Hepatic stellate cell (primary cell): ENCODE results near the gene PPP1R13B.

Experiments
- DNase-seq: peaks from one replicate; pipeline ENCODE4 v3.0.0; 2011; ENCODE audit warnings: low spot score

The PPP1R13B gene

DNA sequence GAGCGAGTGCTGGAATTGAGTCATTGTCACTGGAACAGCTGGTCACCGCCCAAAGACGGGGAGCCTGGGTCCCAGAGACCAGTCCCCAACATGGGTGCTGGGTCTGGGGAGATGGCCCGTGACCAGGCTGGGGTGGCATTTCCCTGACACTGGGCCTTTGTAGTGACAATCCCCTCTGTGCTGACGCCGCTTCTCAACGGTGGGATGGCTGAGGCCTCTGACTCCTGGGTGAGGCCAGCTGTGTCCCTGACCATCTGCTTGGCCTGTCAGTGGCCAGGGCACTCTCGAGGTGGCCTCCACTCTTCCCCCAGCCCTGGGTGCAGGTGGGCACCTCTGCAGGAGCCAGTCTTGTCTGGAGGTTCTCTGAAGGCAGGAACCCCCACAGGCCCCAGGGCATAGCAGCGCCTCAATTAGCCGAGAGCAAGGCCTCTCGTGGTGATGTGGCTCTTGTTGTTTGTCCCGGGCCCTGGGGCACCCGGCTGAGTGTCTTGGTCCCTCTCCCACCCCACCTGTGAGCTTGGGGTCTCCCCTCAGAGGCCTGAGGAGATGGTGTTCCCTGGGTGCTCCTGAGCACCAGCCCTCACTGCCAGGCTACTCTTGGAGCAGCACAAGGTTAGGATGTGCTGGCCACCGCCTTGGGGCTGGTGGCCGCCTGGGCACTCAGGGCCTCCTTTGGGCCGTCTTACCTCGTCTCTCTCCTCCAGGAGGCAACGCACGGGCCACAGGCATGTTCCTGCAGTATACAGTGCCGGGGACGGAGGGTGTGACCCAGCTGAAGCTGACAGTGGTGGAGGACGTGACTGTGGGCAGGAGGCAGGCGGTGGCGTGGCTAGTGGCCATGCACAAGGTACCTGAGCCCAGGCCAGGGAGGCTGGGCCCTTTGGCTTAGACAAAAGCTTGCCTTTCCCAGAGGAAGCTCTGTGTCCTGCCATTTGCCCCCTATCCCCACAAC, 115.2 kb downstream of the PPP1R13B start:
- no peak for DNase-seq

GRCh38 chr14:103731481-103731880, 115.9 kb downstream of the PPP1R13B start:
- no peak for DNase-seq

- DNase-seq = no peak
Measured at GRCh38 chr14:103730490-103731035, 116.8 kb downstream of the PPP1R13B start.

GRCh38 chr14:103729496-103730448, 117.6 kb downstream of the PPP1R13B start:
- no peak for DNase-seq

GRCh38 chr14:103728721-103729120, 118.7 kb downstream of the PPP1R13B start:
- no peak for DNase-seq

GRCh38 chr14:103728141-103728540, 119.2 kb downstream of the PPP1R13B start:
- no peak for DNase-seq

DNA sequence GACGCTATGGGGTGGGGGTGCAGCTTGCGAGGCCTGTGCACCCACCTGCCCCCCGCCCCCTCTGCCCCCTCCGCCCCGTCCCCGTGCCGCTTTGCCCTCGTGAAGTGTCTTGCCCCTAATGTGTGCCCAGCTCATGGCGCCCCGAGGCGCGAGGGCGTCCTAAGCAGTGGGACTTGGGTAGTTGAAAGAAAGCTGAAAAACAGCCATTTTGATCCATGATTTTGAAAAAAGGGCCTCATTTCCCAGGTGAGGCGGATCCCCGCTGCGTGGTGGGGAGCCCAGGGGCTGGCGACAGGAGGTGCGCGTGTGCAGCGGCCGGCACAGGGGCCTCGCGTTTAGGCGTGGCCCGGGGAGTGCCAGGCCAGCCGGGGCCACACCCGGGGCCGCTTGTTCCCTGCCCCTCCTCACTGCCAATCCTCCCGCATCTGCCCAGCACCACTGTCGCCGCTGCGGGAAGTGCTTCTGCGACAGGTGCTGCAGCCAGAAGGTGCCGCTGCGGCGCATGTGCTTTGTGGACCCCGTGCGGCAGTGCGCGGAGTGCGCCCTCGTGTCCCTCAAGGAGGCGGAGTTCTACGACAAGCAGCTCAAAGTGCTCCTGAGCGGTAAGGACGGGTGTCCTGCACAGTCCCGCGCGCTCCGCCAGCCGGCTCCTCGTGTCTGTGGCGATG, 119.9 kb downstream of the PPP1R13B start:
- DNase-seq = no peak

- DNase-seq = no peak
Measured at GRCh38 chr14:103726474-103726873, 120.9 kb downstream of the PPP1R13B start.

- no peak for DNase-seq
Measured at GRCh38 chr14:103725739-103726395, 121.5 kb downstream of the PPP1R13B start.

GRCh38 chr14:103725001-103725682, 122.2 kb downstream of the PPP1R13B start:
- no peak for DNase-seq

- peak; percentile 57 for DNase-seq
Measured at GRCh38 chr14:103724116-103724515, 123.3 kb downstream of the PPP1R13B start.

DNA sequence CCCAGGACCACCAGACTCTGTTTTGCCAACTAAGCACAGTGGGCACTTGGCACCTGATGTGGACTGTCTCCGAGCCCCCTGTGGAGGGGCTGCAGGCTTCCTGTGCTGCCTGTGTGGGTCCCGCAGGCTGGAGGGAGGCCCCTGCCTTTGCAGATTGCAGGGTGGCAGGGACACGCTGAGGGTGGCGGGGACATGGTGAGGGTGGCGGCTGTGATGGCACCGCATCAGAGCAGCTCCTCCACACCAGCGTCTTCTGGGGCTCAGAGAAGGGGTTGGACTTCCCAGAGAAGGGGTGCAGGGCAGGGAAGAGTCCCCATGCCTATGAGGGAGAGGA, 123.7 kb downstream of the PPP1R13B start:
- DNase-seq = no peak

DNA sequence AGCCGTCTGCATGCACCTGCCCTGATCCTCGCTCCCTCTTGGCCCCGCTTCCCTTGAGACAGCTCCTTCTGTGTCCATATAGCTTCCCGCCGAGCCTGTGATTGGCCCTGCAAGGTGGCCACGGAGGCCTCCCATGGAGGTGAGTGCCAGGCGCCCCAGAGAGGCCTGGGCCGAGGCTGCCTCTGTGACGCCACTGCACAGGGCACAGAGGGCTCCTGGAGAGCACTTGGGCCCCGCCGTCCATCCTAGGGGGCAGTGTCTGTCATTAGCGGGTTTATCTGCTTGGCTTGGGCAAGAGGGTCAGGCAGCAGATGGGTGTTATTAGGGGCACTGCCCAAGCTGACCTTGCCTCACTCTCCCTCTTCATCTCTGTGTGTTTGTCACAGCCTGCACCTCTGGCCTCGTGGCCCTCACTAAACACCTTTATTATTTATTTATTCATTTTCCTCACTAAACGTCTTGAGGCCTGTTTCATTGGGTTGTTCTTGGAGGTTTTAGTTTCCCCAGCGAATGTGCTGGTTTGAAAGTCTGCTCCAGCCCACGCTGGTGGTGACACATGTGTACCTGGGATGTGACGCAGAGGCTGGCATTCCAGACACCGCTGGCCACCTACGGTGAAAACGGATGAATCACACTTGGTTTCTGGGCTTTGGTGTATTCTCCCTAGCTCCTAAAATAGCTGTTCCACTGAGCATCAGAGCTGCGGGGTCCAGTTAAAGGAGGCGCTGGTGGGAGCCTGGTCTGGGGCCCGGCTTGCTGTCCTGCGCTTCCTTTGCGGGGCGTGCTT, 125.8 kb downstream of the PPP1R13B start:
- no peak for DNase-seq

GRCh38 chr14:103719751-103720150, 127.6 kb downstream of the PPP1R13B start:
- no peak for DNase-seq

DNA sequence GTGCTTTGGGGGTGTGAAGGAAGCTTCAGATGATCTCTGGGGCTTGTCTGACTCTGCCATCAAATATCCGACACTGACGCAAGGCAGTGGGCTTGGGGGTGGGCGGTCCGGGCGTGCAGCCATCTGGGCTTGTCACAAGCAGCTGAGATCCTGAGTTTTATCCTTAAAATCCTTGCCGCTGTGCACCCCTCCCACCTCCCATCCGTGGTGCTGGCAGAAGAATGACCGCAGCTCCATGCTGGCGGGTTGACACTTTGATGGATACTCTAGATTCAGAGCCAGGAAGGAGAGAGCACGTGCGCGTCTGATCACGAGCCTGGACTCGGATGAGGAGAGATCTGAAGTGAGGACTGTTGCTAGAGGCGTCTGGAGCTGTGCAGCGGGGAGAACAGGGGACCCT, 128.8 kb downstream of the PPP1R13B start:
- DNase-seq = no peak

- DNase-seq = no peak
Measured at GRCh38 chr14:103716899-103717411, 130.4 kb downstream of the PPP1R13B start.

GRCh38 chr14:103716091-103716801, 131.1 kb downstream of the PPP1R13B start:
- peak; percentile 73 for DNase-seq

GRCh38 chr14:103715052-103716000, 132.0 kb downstream of the PPP1R13B start, which contains the start of the genes XRCC3 and ZFYVE21:
XRCC3 (minus strand) TSS chr14:103715451; CDS start chr14:103711087, 4,364 bp downstream.
ZFYVE21 (plus strand) TSS chr14:103715810; CDS start chr14:103715842, 32 bp downstream.
- peak; percentile 100 for DNase-seq
